Activated CD8-positive, alpha-beta T cell treated with anti-CD3 and anti-CD28 coated beads for 36 hours (primary cell): Measurements from ENCODE around the gene SLC22A2. TPM values are rescaled to one million over a fixed set of nuclear protein-coding genes. Genes with fewer than 3 reads are reported as not detected.

Experiments
- ATAC-seq: fragments of 200-7000 bp; cut with Tn5 transposase; one replicate; pipeline ENCODE4 v1.10.0; 2021; ENCODE audit warnings: mild to moderate bottlenecking, moderate library complexity
- CTCF ChIA-PET: fragments of 350-600 bp; sonication (Branson Sonifier 250); formaldehyde crosslinking; loops from one replicate; lab custom pipeline; 2021; ENCODE audit warnings: antibody characterized with exemption; lab: Charles Lee
- POLR2A ChIA-PET: fragments of 350-600 bp; sonication (Branson Sonifier 250); formaldehyde crosslinking; loops from one replicate; lab custom pipeline; 2021; ENCODE audit warnings: antibody characterized with exemption; lab: Charles Lee
- DNase-seq: peaks from one replicate; pipeline ENCODE4 v3.0.0-alpha.2; 2020
- H3K27ac Mint-ChIP-seq: one replicate; pipeline ENCODE4 v1.8.0; 2021; ENCODE audit warnings: mild to moderate bottlenecking, mixed read lengths
- H3K27me3 Mint-ChIP-seq: one replicate; pipeline ENCODE4 v1.8.0; 2021; ENCODE audit warnings: mixed read lengths
- H3K36me3 Mint-ChIP-seq: one replicate; pipeline ENCODE4 v1.8.0; 2021; ENCODE audit warnings: low read depth, mixed read lengths
- H3K4me1 Mint-ChIP-seq: one replicate; pipeline ENCODE4 v1.8.0; 2021; ENCODE audit warnings: low read depth, mixed read lengths
- H3K4me3 Mint-ChIP-seq: one replicate; pipeline ENCODE4 v1.8.0; 2021; ENCODE audit warnings: mild to moderate bottlenecking, moderate library complexity, mixed read lengths
- H3K9me3 Mint-ChIP-seq: one replicate; pipeline ENCODE4 v1.8.0; 2021; ENCODE audit warnings: mixed read lengths
- CTCF ChIP-seq: fragments of 200-600 bp; IDR thresholded peaks from one replicate; pipeline ENCODE4 v1.8.0; 2022; ENCODE audit warnings: antibody characterized with exemption, mild to moderate bottlenecking
- intact Hi-C: fragments of 100-400 bp; cut with micrococcal nuclease; formaldehyde crosslinking; loops from one replicate; pipeline ENCODE4 v1.10.0; 2022
- total RNA-seq, 2 experiments: library from RNA; stranded (reverse); gene quantifications; one replicate each; pipeline ENCODE4 v1.2.3, GENCODE V29; 2021

The SLC22A2 gene
- total RNA-seq, 2 experiments from 2014 or later = not detected

- no peak for DNase-seq
- TF ChIP-seq CTCF = no peak
- Mint-ChIP-seq H3K36me3 (no peaks in the 10 kb centered on the region), H3K27ac (no peak overlapping the region), H3K27me3 (peaks cover 27% of the 10 kb centered on the region), H3K4me3 (no peak overlapping the region), H3K4me1 (no peaks in the 10 kb centered on the region), H3K9me3 (peaks cover 6% of the 10 kb centered on the region)
- ChIA-PET CTCF (no interaction called here), POLR2A (no interaction called here)
- ATAC-seq = no peak
- intact Hi-C loops = no loop called here
Observed at GRCh38 chr6:160204710-160205109, 53.9 kb downstream of the SLC22A2 start.

GRCh38 chr6:160203953-160204352 is 54.7 kb downstream of the SLC22A2 start:
- intact Hi-C loops = no loop called here
- no peaks in the 10 kb centered on the region for H3K4me1 Mint-ChIP-seq
- ChIA-PET CTCF (no interaction called here), POLR2A (no interaction called here)
- H3K4me3 Mint-ChIP-seq = no peak overlapping the region
- H3K9me3 Mint-ChIP-seq = peaks cover 6% of the 10 kb centered on the region
- peaks cover 26% of the 10 kb centered on the region for H3K27me3 Mint-ChIP-seq
- no peak overlapping the region for H3K27ac Mint-ChIP-seq
- TF ChIP-seq CTCF = no peak
- DNase-seq (no peak), ATAC-seq (no peak)
- H3K36me3 Mint-ChIP-seq = no peaks in the 10 kb centered on the region

GRCh38 chr6:160203522-160203921 is 55.1 kb downstream of the SLC22A2 start:
- Mint-ChIP-seq H3K36me3 (no peaks in the 10 kb centered on the region), H3K27ac (no peak overlapping the region), H3K4me3 (no peak overlapping the region), H3K27me3 (peaks cover 26% of the 10 kb centered on the region), H3K4me1 (no peaks in the 10 kb centered on the region), H3K9me3 (peaks cover 6% of the 10 kb centered on the region)
- ChIA-PET CTCF (no interaction called here), POLR2A (no interaction called here)
- no peak for DNase-seq
- ATAC-seq = no peak
- intact Hi-C loops = no loop called here
- no peak for TF ChIP-seq CTCF

- H3K27ac Mint-ChIP-seq = no peak overlapping the region
- no peaks in the 10 kb centered on the region for H3K4me1 Mint-ChIP-seq
- no peak for TF ChIP-seq CTCF
- H3K4me3 Mint-ChIP-seq = no peak overlapping the region
- H3K9me3 Mint-ChIP-seq = peaks cover 5% of the 10 kb centered on the region
- no peaks in the 10 kb centered on the region for H3K36me3 Mint-ChIP-seq
- CTCF ChIA-PET = no interaction called here
- no peak for DNase-seq
- H3K27me3 Mint-ChIP-seq = peaks cover 25% of the 10 kb centered on the region
- POLR2A ChIA-PET = no interaction called here
- no peak for ATAC-seq
- intact Hi-C loops = no loop called here
Observed at GRCh38 chr6:160203076-160203475, 55.5 kb downstream of the SLC22A2 start.

- intact Hi-C loops = no loop called here
- no peaks in the 10 kb centered on the region for H3K36me3 Mint-ChIP-seq
- no peak overlapping the region for H3K4me3 Mint-ChIP-seq
- TF ChIP-seq CTCF = no peak
- peaks cover 4% of the 10 kb centered on the region for H3K9me3 Mint-ChIP-seq
- peaks cover 24% of the 10 kb centered on the region for H3K27me3 Mint-ChIP-seq
- ChIA-PET POLR2A (no interaction called here), CTCF (no interaction called here)
- no peaks in the 10 kb centered on the region for H3K4me1 Mint-ChIP-seq
- ATAC-seq (no peak), DNase-seq (no peak)
- H3K27ac Mint-ChIP-seq = no peak overlapping the region
Observed at GRCh38 chr6:160202411-160202810, 56.2 kb downstream of the SLC22A2 start.
